IMR-90 (cell line): Measurements from ENCODE around the gene ZNF831. TPM values are rescaled to one million over a fixed set of nuclear protein-coding genes. Genes with fewer than 3 reads are reported as not detected.

Source experiments
- ATAC-seq: fragments of 200-7000 bp; cut with Tn5 transposase; 2 replicates; pipeline ENCODE4 v1.9.1; 2020; ENCODE audit warnings: low read depth, mild to moderate bottlenecking, moderate library complexity
- BruUV-seq: library from RNA; stranded (reverse); fragments of 400-500 nt; replicated peaks from 2 replicates; lab custom pipeline; 2021; lab: Mats Ljungman, UMichigan
- CTCF ChIA-PET: fragments of 300-600 bp; formaldehyde crosslinking; extraction: SDS; loops from one replicate; lab custom pipeline; 2021; ENCODE audit warnings: antibody characterized with exemption; lab: Yijun Ruan, JAX
- POLR2A ChIA-PET: fragments of 300-600 bp; sonication (Branson Sonifier 250); formaldehyde crosslinking; loops from one replicate; lab custom pipeline; 2022; ENCODE audit warnings: antibody characterized with exemption; ENCODE audit not compliant: unreplicated experiment; lab: Charles Lee
- DNase-seq: peaks from one replicate; pipeline ENCODE4 v3.0.0; 2013
- H2AFZ ChIP-seq: replicated peaks from 2 replicates; pipeline ENCODE3; 2013; ENCODE audit warnings: low read length, mild to moderate bottlenecking; ENCODE audit not compliant: poor library complexity
- H2AK5ac ChIP-seq: 2 replicates; pipeline ENCODE4 v1.6.1; 2013; ENCODE audit warnings: low read depth, low read length, inconsistent platforms
- H2AK9ac ChIP-seq: replicated peaks from 2 replicates; pipeline ENCODE3; 2013; ENCODE audit warnings: mild to moderate bottlenecking, low read depth, low read length, moderate library complexity; ENCODE audit not compliant: poor library complexity
- H2BK120ac ChIP-seq: 2 replicates; pipeline ENCODE4 v1.6.1; 2013; ENCODE audit warnings: low read depth, low read length, inconsistent platforms
- H2BK15ac ChIP-seq: 3 replicates; pipeline ENCODE4 v1.6.1; 2013; ENCODE audit warnings: low read depth, low read length, inconsistent platforms
- H2BK20ac ChIP-seq: 2 replicates; pipeline ENCODE4 v1.6.1; 2013; ENCODE audit warnings: low read depth, mild to moderate bottlenecking, inconsistent platforms, low read length, moderate library complexity
- H2BK5ac ChIP-seq: 2 replicates; pipeline ENCODE4 v1.6.1; 2013; ENCODE audit warnings: mild to moderate bottlenecking, low read depth, low read length, inconsistent platforms; ENCODE audit not compliant: poor library complexity, severe bottlenecking
- H3K14ac ChIP-seq: replicated peaks from 2 replicates; pipeline ENCODE4 v1.6.1; 2013; ENCODE audit warnings: low read depth, low read length, inconsistent platforms
- H3K18ac ChIP-seq: 2 replicates; pipeline ENCODE4 v1.6.1; 2013; ENCODE audit warnings: low read depth, low read length, control low read depth
- H3K23ac ChIP-seq: 2 replicates; pipeline ENCODE4 v1.6.1; 2013; ENCODE audit warnings: low read depth, low read length, inconsistent platforms
- H3K27ac ChIP-seq: 2 replicates; pipeline ENCODE4 v1.5.1; 2013; ENCODE audit warnings: mild to moderate bottlenecking, control low read depth, low read length; ENCODE audit not compliant: insufficient read depth
- H3K27me3 ChIP-seq: 2 replicates; pipeline ENCODE4 v1.6.1; 2013; ENCODE audit warnings: low read length; ENCODE audit not compliant: control insufficient read depth, insufficient read depth
- H3K36me3 ChIP-seq: 2 replicates; pipeline ENCODE4 v1.6.1; 2013; ENCODE audit warnings: low read length, mixed read lengths; ENCODE audit not compliant: control insufficient read depth, insufficient read depth
- H3K4ac ChIP-seq: 2 replicates; pipeline ENCODE4 v1.6.1; 2013; ENCODE audit warnings: low read depth, low read length, inconsistent platforms
- H3K4me1 ChIP-seq: 2 replicates; pipeline ENCODE4 v1.6.1; 2013; ENCODE audit warnings: low read length, mixed read lengths; ENCODE audit not compliant: control insufficient read depth, insufficient read depth
- H3K4me2 ChIP-seq: 2 replicates; pipeline ENCODE4 v1.6.1; 2013; ENCODE audit warnings: low read depth, mild to moderate bottlenecking, control low read depth, low read length, moderate library complexity
- H3K4me3 ChIP-seq: 2 replicates; pipeline ENCODE4 v1.5.1; 2013; ENCODE audit warnings: low read depth, mild to moderate bottlenecking, control low read depth, low read length, moderate library complexity; ENCODE audit not compliant: insufficient read depth
- H3K56ac ChIP-seq: 2 replicates; pipeline ENCODE4 v1.6.1; 2013; ENCODE audit warnings: low read length, inconsistent platforms; ENCODE audit not compliant: insufficient read depth; ENCODE audit errors: extremely low read depth
- H3K79me1 ChIP-seq, 2 experiments: 2 replicates each; pipeline ENCODE4 v1.6.1; 2013; ENCODE audit warnings: low read length in 2 of 2, inconsistent platforms in 1 of 2, low read depth in 1 of 2
- H3K9ac ChIP-seq: 2 replicates; pipeline ENCODE4 v1.6.1; 2013; ENCODE audit warnings: low read depth, low read length, control low read depth
- H3K9me1 ChIP-seq: 2 replicates; pipeline ENCODE4 v1.6.1; 2013; ENCODE audit warnings: low read length, inconsistent platforms; ENCODE audit not compliant: insufficient read depth
- H3K9me3 ChIP-seq: 2 replicates; pipeline ENCODE4 v1.6.1; 2013; ENCODE audit warnings: low read length; ENCODE audit not compliant: control insufficient read depth, insufficient read depth
- H4K20me1 ChIP-seq: 2 replicates; pipeline ENCODE4 v1.6.1; 2013; ENCODE audit warnings: low read length, inconsistent platforms; ENCODE audit not compliant: insufficient read depth
- H4K5ac ChIP-seq: 2 replicates; pipeline ENCODE4 v1.6.1; 2013; ENCODE audit warnings: mild to moderate bottlenecking, low read depth, low read length, control low read depth
- H4K8ac ChIP-seq, 2 experiments: 2 replicates each; pipeline ENCODE4 v1.6.1; 2013; ENCODE audit warnings: low read depth in 2 of 2, low read length in 2 of 2, control low read depth in 1 of 2, inconsistent platforms in 1 of 2
- H4K91ac ChIP-seq: 2 replicates; pipeline ENCODE4 v1.6.1; 2013; ENCODE audit warnings: low read depth, low read length, inconsistent platforms; ENCODE audit not compliant: insufficient read depth
- BHLHE40 ChIP-seq: fragments of 150-350 bp; IDR thresholded peaks from 2 replicates; pipeline ENCODE4 v1.6.1; 2016; ENCODE audit warnings: mild to moderate bottlenecking, low read depth, low read length
- CHD1 ChIP-seq: IDR thresholded peaks from 2 replicates; pipeline ENCODE4 v1.6.1; 2012; ENCODE audit warnings: low read depth, low read length, improper control_type of control experiment
- CTCF ChIP-seq: conservative IDR thresholded peaks from 2 replicates; pipeline ENCODE4 v1.5.1; 2012; ENCODE audit warnings: mild to moderate bottlenecking, low read depth, low read length, improper control_type of control experiment
- MAFK ChIP-seq: IDR thresholded peaks from 2 replicates; pipeline ENCODE4 v1.6.1; 2012; ENCODE audit warnings: low read depth, low read length, improper control_type of control experiment
- MAZ ChIP-seq: IDR thresholded peaks from 2 replicates; pipeline ENCODE4 v1.6.1; 2012; ENCODE audit warnings: low read depth, mild to moderate bottlenecking, low read length, improper control_type of control experiment, moderate library complexity, borderline replicate concordance
- NFE2L2 ChIP-seq: fragments of 150-350 bp; IDR thresholded peaks from 2 replicates; pipeline ENCODE4 v1.6.1; 2016; ENCODE audit warnings: low read depth, mild to moderate bottlenecking, low read length
- POLR2A ChIP-seq: IDR thresholded peaks from 2 replicates; pipeline ENCODE4 v1.6.1; 2012; ENCODE audit warnings: mild to moderate bottlenecking, low read depth, low read length
- RAD21 ChIP-seq: IDR thresholded peaks from 2 replicates; pipeline ENCODE4 v1.6.1; 2012; ENCODE audit warnings: low read length, improper control_type of control experiment
- RFX5 ChIP-seq: IDR thresholded peaks from 2 replicates; pipeline ENCODE4 v1.8.0; 2012; ENCODE audit warnings: low read depth, mild to moderate bottlenecking, low read length, moderate library complexity
- SMC3 ChIP-seq: fragments of 150-350 bp; IDR thresholded peaks from 2 replicates; pipeline ENCODE4 v1.6.1; 2016; ENCODE audit warnings: low read depth, mild to moderate bottlenecking, antibody characterized with exemption, low read length, moderate library complexity
- WGBS, 2 experiments: methylation state at CpG; one replicate each; pipeline versions ENCODE4 v1.1.5 to v1.1.7; 2013; ENCODE audit warnings: missing lambda C conversion rate in 2 of 2; ENCODE audit not compliant: insufficient read length in 1 of 2; ENCODE audit errors: extremely low coverage in 2 of 2; 5-methylcytosine and 5-hydroxymethylcytosine counted together
- dilution Hi-C: fragments of 300-500 bp; cut with HindIII; formaldehyde crosslinking; loops from one replicate; pipeline ENCODE4 v1.14.3; 2018; ENCODE audit warnings: low sequenced_read_pairs; ENCODE audit not compliant: unreplicated experiment
- in situ Hi-C: fragments of 300-500 bp; cut with MboI; formaldehyde crosslinking; loops from 3 replicates; pipeline ENCODE4 v1.14.3; 2019; ENCODE audit warnings: low sequenced_read_pairs, inconsistent platforms, mixed read lengths
- intact Hi-C: fragments of 100-400 bp; cut with micrococcal nuclease; formaldehyde crosslinking; loops from 2 replicates; pipeline ENCODE4 v1.10.0; 2022
- polyA plus RNA-seq, 3 experiments: library from polyadenylated mRNA; depleted of rRNA; stranded (reverse); fragments of >200 nt; gene quantifications; 2 replicates each; pipeline ENCODE4 v1.2.3, GENCODE V29; 2012; ENCODE audit warnings: low replicate concordance in 1 of 3
- total RNA-seq: library from RNA; depleted of rRNA; stranded (reverse); fragments of >200 nt; gene quantifications from 2 replicates; pipeline ENCODE4 v1.2.3, GENCODE V29; 2012

Gene ZNF831
- total and polyA plus RNA-seq, 2 of the 4 experiments (the other 2 are of a cell fraction), result not detected

- DNase-seq (no peak), ATAC-seq (no peak)
- in situ Hi-C loops, result no loop called here
- Histone ChIP-seq H4K91ac (no peak overlapping the region), H2BK5ac (no peak overlapping the region), H4K8ac (no peak overlapping the region), H2AK9ac (no peak overlapping the region), H3K18ac (no peak overlapping the region), H3K9me3 (0 out of 2 replicates have a peak, but pooled peaks cover 2% of the 10 kb centered on the region), H3K23ac (no peak overlapping the region), H3K14ac (no peak overlapping the region), H3K9ac (no peak overlapping the region), H2BK20ac (no peak overlapping the region), H4K5ac (no peak overlapping the region), H3K56ac (no peak overlapping the region), H3K36me3 (no peaks in the 10 kb centered on the region), H3K4me3 (no peak overlapping the region), H3K9me1 (no peaks in the 10 kb centered on the region), H3K27me3 (no peaks in the 10 kb centered on the region), H4K20me1 (no peaks in the 10 kb centered on the region), H3K4me2 (no peak overlapping the region), H3K27ac (no peak overlapping the region), H3K4ac (no peak overlapping the region), H2BK120ac (no peak overlapping the region), H2BK15ac (no peak overlapping the region), H2AFZ (no peak overlapping the region), H3K79me1 (no peaks in the 10 kb centered on the region), H2AK5ac (no peak overlapping the region), H3K4me1 (no peaks in the 10 kb centered on the region)
- ChIA-PET POLR2A (no interaction called here), CTCF (no interaction called here)
- WGBS, 2 experiments, result no CpG with 5 or more reads among the region's 5 CpGs
- TF ChIP-seq NFE2L2 (no peak), POLR2A (no peak), SMC3 (no peak), CTCF (no peak), BHLHE40 (no peak), MAZ (no peak), RAD21 (no peak), MAFK (no peak), RFX5 (no peak), CHD1 (no peak)
- intact Hi-C loops, result no loop called here
- no TSS peak for BruUV-seq
- dilution Hi-C loops, result no loop called here
These were observed 18.2 kb upstream of the ZNF831 start for GRCh38 chr20:59145247-59145923.
